Purkinje cell (primary cell): ENCODE results near the gene TNIP1. TPM values are rescaled to one million over a fixed set of nuclear protein-coding genes. Genes with fewer than 3 reads are reported as not detected.

Source experiments
- polyA plus RNA-seq: library from polyadenylated mRNA; unstranded; fragments of >200 nt; fragmentation: Nextera tagmentation; gene quantifications from 2 replicates; pipeline ENCODE4 v1.2.1, GENCODE V29; 2014

Gene TNIP1, protein sequence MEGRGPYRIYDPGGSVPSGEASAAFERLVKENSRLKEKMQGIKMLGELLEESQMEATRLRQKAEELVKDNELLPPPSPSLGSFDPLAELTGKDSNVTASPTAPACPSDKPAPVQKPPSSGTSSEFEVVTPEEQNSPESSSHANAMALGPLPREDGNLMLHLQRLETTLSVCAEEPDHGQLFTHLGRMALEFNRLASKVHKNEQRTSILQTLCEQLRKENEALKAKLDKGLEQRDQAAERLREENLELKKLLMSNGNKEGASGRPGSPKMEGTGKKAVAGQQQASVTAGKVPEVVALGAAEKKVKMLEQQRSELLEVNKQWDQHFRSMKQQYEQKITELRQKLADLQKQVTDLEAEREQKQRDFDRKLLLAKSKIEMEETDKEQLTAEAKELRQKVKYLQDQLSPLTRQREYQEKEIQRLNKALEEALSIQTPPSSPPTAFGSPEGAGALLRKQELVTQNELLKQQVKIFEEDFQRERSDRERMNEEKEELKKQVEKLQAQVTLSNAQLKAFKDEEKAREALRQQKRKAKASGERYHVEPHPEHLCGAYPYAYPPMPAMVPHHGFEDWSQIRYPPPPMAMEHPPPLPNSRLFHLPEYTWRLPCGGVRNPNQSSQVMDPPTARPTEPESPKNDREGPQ
- 0.71 and 1.4 TPM in 2 replicates for polyA plus RNA-seq

GRCh38 chr5:151080613-151081430, at the start of gene TNIP1:
TSS of gene TNIP1 (minus strand) at chr5:151081034. CDS start at chr5:151065095, 15,939 bp downstream.

GRCh38 chr5:151020304-151021110, 60.3 kb downstream of the TNIP1 start, which contains the start of gene GPX3:
TSS of gene GPX3 (plus strand) at chr5:151020591. CDS start at chr5:151020655, 64 bp downstream.

Other genes starting within 250 kb of the TNIP1 start
- not detected in 2 replicates for gene IRGM, start 234.5 kb downstream of the TNIP1 start, polyA plus RNA-seq
- 2.6 and 4.3 TPM in 2 replicates for gene ZNF300, start 176.1 kb downstream of the TNIP1 start, polyA plus RNA-seq
- gene GPX3, start 60.4 kb downstream of the TNIP1 start, polyA plus RNA-seq = 2.3 and 6.8 TPM in 2 replicates
- 19.9 and 20.3 TPM in 2 replicates for gene ANXA6, start 76.7 kb upstream of the TNIP1 start, polyA plus RNA-seq
- 3.9 and 6.6 TPM in 2 replicates for gene CCDC69, start 143.1 kb upstream of the TNIP1 start, polyA plus RNA-seq
- gene GM2A, start 172.2 kb upstream of the TNIP1 start, polyA plus RNA-seq = 5.9 and 7.0 TPM in 2 replicates
- not detected in 2 replicates for gene SLC36A3, start 222.7 kb upstream of the TNIP1 start, polyA plus RNA-seq